ENCODE data around the gene MYO19.

DNA sequence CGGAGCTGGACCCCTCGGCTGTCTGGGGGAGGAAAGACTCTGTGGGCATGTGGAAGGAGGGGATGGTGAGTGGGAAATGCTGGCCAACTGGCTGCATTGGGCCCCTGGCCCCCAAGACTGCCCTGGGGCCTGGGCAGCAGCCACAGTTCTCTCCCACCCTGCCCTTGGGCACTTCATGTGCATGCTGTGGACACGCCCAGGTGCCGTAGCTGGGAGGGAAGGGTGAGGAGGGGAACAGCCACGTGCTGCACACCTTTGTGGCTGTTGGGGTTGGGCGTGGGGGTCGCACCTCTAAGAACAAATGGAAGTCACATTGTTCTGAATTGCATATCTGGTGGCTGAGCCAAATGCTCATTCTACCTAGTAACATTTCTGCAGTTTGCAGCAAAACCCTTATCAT is 60.1 kb downstream of the MYO19 start:
- TF ChIP-seq, protein P1, sequence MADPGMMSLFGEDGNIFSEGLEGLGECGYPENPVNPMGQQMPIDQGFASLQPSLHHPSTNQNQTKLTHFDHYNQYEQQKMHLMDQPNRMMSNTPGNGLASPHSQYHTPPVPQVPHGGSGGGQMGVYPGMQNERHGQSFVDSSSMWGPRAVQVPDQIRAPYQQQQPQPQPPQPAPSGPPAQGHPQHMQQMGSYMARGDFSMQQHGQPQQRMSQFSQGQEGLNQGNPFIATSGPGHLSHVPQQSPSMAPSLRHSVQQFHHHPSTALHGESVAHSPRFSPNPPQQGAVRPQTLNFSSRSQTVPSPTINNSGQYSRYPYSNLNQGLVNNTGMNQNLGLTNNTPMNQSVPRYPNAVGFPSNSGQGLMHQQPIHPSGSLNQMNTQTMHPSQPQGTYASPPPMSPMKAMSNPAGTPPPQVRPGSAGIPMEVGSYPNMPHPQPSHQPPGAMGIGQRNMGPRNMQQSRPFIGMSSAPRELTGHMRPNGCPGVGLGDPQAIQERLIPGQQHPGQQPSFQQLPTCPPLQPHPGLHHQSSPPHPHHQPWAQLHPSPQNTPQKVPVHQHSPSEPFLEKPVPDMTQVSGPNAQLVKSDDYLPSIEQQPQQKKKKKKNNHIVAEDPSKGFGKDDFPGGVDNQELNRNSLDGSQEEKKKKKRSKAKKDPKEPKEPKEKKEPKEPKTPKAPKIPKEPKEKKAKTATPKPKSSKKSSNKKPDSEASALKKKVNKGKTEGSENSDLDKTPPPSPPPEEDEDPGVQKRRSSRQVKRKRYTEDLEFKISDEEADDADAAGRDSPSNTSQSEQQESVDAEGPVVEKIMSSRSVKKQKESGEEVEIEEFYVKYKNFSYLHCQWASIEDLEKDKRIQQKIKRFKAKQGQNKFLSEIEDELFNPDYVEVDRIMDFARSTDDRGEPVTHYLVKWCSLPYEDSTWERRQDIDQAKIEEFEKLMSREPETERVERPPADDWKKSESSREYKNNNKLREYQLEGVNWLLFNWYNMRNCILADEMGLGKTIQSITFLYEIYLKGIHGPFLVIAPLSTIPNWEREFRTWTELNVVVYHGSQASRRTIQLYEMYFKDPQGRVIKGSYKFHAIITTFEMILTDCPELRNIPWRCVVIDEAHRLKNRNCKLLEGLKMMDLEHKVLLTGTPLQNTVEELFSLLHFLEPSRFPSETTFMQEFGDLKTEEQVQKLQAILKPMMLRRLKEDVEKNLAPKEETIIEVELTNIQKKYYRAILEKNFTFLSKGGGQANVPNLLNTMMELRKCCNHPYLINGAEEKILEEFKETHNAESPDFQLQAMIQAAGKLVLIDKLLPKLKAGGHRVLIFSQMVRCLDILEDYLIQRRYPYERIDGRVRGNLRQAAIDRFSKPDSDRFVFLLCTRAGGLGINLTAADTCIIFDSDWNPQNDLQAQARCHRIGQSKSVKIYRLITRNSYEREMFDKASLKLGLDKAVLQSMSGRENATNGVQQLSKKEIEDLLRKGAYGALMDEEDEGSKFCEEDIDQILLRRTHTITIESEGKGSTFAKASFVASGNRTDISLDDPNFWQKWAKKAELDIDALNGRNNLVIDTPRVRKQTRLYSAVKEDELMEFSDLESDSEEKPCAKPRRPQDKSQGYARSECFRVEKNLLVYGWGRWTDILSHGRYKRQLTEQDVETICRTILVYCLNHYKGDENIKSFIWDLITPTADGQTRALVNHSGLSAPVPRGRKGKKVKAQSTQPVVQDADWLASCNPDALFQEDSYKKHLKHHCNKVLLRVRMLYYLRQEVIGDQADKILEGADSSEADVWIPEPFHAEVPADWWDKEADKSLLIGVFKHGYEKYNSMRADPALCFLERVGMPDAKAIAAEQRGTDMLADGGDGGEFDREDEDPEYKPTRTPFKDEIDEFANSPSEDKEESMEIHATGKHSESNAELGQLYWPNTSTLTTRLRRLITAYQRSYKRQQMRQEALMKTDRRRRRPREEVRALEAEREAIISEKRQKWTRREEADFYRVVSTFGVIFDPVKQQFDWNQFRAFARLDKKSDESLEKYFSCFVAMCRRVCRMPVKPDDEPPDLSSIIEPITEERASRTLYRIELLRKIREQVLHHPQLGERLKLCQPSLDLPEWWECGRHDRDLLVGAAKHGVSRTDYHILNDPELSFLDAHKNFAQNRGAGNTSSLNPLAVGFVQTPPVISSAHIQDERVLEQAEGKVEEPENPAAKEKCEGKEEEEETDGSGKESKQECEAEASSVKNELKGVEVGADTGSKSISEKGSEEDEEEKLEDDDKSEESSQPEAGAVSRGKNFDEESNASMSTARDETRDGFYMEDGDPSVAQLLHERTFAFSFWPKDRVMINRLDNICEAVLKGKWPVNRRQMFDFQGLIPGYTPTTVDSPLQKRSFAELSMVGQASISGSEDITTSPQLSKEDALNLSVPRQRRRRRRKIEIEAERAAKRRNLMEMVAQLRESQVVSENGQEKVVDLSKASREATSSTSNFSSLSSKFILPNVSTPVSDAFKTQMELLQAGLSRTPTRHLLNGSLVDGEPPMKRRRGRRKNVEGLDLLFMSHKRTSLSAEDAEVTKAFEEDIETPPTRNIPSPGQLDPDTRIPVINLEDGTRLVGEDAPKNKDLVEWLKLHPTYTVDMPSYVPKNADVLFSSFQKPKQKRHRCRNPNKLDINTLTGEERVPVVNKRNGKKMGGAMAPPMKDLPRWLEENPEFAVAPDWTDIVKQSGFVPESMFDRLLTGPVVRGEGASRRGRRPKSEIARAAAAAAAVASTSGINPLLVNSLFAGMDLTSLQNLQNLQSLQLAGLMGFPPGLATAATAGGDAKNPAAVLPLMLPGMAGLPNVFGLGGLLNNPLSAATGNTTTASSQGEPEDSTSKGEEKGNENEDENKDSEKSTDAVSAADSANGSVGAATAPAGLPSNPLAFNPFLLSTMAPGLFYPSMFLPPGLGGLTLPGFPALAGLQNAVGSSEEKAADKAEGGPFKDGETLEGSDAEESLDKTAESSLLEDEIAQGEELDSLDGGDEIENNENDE (IDR thresholded peaks at IDR 0.05; ENCODE audit: insufficient replicate concordance, low read length), result no peak
- TF ChIP-seq CTCF (IDR thresholded peaks at IDR 0.05; ENCODE audit: control extremely low read depth in 1 of 3, insufficient read depth in 1 of 3, low read depth in 1 of 3, low read length in 3 of 3), result no peak
- TF ChIP-seq POLR2A (IDR thresholded peaks at IDR 0.05; ENCODE audit: control extremely low read depth in 1 of 2, low read depth in 2 of 2, low read length in 2 of 2), result no peak
- TF ChIP-seq EZH2 (IDR thresholded peaks at IDR 0.05; ENCODE audit: low read depth, low read length, severe bottlenecking), result no peak
- no peak for TF ChIP-seq TAF1 (IDR thresholded peaks at IDR 0.05; ENCODE audit: low read depth, low read length)
- TF ChIP-seq RBBP5 (IDR thresholded peaks at IDR 0.05; ENCODE audit: borderline replicate concordance, low read depth, low read length), result no peak
- no peak for TF ChIP-seq SIRT6 (IDR thresholded peaks at IDR 0.05; ENCODE audit: low read length)
- TF ChIP-seq RAD21 (IDR thresholded peaks at IDR 0.05 in 1 of 2, conservative IDR thresholded peaks at IDR 0.05 in 1 of 2; ENCODE audit: low read depth in 2 of 2, low read length in 2 of 2), result no peak
- TF ChIP-seq SP1 (IDR thresholded peaks at IDR 0.05; ENCODE audit: low read depth, low read length), result no peak
- TF ChIP-seq RFX5 (IDR thresholded peaks at IDR 0.05; ENCODE audit: borderline replicate concordance, low read depth, low read length), result no peak
- TF ChIP-seq SRF (IDR thresholded peaks at IDR 0.05; ENCODE audit: low read depth, low read length), result no peak
- TF ChIP-seq SIN3A (conservative IDR thresholded peaks at IDR 0.05 in 1 of 2, IDR thresholded peaks at IDR 0.05 in 1 of 2; ENCODE audit: low read depth in 1 of 2, low read length in 2 of 2), result no peak
- no peak for TF ChIP-seq BACH1 (IDR thresholded peaks at IDR 0.05; ENCODE audit: low read length)
- TF ChIP-seq CEBPB (IDR thresholded peaks at IDR 0.05; ENCODE audit: low read depth, low read length), result no peak

All from H1 (cell line).